ENCODE measurements around the gene C19orf38. TPM values are rescaled to one million over a fixed set of nuclear protein-coding genes. Genes with fewer than 3 reads are reported as not detected.

C19orf38 gene
- total RNA-seq, 1 donor from 2014 or later: 0.33 TPM

DNA sequence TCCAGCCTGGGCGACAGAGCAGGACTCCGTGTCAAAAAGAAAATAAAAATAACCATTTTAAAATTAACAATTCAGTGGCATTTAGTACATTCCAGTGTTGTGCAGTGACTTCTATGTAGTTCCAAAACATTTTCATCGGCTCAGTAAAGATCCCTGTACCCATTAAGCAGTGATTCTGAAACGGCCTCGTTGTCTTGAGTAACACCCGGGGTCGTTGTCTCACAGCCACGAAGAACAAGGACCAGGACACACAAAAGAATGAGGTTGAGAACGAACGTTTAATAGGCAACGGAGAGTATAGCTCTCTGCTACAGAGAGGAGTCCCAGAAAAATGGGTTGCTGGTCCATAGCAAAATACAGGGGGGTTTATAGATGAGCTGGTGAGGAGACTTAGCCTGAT, 9.8 kb upstream of the C19orf38 start:
- no peak for DNase-seq (ENCODE audit: low read depth)
- no peaks in the 10 kb centered on the region for H3K36me3 ChIP-seq (ENCODE audit: control insufficient read depth, insufficient read depth, low read length)

DNA sequence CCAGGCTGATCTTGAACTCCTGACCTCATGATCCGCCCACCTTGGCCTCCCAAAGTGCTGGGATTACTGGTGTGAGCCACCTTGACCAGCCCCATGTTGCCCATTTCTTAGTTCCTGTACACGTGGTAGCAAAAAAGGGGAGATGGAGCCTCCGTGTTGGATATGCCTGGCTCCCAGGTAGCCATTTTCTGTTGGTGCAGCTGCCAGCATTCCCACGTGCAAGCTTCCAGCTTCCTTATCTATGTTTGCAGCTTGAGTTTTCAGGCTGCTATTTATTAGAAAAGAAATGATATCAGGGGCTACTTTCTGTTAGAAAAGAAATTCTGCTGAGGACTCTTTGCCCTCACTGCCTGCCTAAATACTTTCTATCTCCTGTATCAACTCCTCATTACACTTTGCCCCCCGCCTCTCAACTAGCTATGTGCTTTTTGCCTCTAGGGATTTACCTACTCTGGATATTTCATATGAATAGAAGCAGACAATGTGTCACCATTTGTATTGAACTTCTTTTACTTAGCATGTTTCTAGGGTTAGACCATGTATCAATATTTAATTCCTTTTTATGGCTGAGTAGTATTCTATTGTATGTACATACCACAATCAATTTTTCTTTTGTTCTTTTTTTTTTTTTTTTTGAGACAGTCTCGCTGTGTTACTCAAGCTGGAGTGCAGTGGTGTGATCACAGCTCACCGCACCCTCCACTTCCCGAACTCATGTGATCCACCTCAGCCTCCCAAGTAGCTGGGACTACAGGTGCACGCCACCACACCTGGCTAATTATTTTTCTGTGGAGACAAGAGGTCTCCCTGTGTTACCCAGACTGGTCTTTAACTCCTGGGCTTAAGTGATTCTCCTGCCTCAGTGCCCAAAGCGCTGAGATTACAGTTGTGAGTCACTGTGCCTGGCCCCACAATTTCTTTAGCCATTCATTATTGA, 8.8 kb upstream of the C19orf38 start:
- TF ChIP-seq, protein P1, sequence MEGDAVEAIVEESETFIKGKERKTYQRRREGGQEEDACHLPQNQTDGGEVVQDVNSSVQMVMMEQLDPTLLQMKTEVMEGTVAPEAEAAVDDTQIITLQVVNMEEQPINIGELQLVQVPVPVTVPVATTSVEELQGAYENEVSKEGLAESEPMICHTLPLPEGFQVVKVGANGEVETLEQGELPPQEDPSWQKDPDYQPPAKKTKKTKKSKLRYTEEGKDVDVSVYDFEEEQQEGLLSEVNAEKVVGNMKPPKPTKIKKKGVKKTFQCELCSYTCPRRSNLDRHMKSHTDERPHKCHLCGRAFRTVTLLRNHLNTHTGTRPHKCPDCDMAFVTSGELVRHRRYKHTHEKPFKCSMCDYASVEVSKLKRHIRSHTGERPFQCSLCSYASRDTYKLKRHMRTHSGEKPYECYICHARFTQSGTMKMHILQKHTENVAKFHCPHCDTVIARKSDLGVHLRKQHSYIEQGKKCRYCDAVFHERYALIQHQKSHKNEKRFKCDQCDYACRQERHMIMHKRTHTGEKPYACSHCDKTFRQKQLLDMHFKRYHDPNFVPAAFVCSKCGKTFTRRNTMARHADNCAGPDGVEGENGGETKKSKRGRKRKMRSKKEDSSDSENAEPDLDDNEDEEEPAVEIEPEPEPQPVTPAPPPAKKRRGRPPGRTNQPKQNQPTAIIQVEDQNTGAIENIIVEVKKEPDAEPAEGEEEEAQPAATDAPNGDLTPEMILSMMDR (IDR thresholded peaks at IDR 0.05; ENCODE audit: insufficient read depth, low read length, poor library complexity, severe bottlenecking): no peak
- no peaks in the 10 kb centered on the region for H3K36me3 ChIP-seq (ENCODE audit: control insufficient read depth, insufficient read depth, low read length)
- H3K4me3 ChIP-seq (ENCODE audit: low read depth, low read length): no peak overlapping the region
- no peaks in the 10 kb centered on the region for H3K27me3 ChIP-seq (ENCODE audit: control insufficient read depth, insufficient read depth, low read length)
- DNase-seq (ENCODE audit: low read depth): no peak

More for the DNA sequence above, 9.8 kb upstream of the C19orf38 start:
- Histone ChIP-seq H3K27me3 (ENCODE audit: control insufficient read depth, insufficient read depth, low read length) (no peaks in the 10 kb centered on the region), H3K4me3 (ENCODE audit: low read depth, low read length) (no peak overlapping the region)
- TF ChIP-seq, protein P1 (IDR thresholded peaks at IDR 0.05; ENCODE audit: insufficient read depth, low read length, poor library complexity, severe bottlenecking): no peak

DNA sequence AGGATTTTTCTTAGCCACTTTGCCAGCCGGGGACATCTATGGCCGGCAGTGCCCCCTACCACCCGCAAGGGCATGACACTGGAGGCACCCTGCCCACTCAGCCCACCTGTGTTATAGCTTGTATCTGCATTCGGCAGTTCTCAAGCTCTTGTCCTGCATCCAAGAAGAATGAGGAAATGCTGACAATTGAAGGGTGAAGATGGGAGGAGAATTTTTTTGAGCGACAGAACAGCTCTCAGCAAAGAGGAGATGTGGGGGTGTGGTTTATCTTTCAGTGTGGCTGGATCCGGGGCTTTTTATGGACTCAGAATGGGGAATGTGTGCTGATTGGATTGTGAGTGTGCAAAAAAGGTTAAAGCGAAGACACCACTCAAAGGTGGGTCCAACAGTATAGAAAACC, 5.4 kb upstream of the C19orf38 start:
- H3K27me3 ChIP-seq (ENCODE audit: control insufficient read depth, insufficient read depth, low read length): no peaks in the 10 kb centered on the region
- H3K4me3 ChIP-seq (ENCODE audit: low read depth, low read length): no peak overlapping the region
- H3K36me3 ChIP-seq (ENCODE audit: control insufficient read depth, insufficient read depth, low read length): no peaks in the 10 kb centered on the region
- DNase-seq (ENCODE audit: low read depth): no peak
- TF ChIP-seq, protein P1 (IDR thresholded peaks at IDR 0.05; ENCODE audit: insufficient read depth, low read length, poor library complexity, severe bottlenecking): no peak

DNA sequence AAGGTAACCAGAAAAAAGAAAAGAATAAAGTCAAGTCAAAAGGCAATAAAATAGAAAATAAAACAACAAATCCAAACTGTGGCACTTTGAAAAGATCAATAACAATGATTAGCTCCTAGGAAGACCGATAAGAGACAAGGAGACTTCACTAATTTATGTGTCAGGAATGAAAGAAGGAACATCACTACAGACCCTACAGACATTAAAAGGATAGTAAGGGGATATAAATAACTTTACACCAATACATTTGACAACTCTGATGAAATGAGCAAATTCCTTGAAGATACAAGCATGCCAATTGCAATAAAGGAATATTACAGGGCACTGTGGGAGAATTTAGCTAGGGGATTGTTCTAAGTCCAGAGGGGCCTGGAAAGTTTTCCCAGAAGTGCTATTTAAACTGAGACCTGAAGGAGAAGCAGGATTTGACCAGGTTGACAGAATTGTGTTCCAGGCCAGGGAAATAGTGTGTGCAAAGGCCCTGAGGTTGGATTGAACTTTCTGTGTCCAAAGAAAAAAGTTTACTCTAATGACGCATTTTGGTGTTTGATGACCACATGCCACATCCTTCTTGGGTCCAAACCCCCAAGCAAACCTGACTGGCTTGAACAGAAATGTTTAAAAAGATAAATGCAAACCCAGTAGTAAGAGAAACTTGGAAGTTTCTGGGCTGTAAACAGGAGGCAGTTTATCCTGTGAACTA, 1.6 kb upstream of the C19orf38 start:
- Histone ChIP-seq H3K4me3 (ENCODE audit: low read depth, low read length) (no peak overlapping the region), H3K27me3 (ENCODE audit: control insufficient read depth, insufficient read depth, low read length) (no peaks in the 10 kb centered on the region), H3K36me3 (ENCODE audit: control insufficient read depth, insufficient read depth, low read length) (no peaks in the 10 kb centered on the region)
- TF ChIP-seq, protein P1 (IDR thresholded peaks at IDR 0.05; ENCODE audit: insufficient read depth, low read length, poor library complexity, severe bottlenecking): no peak
- no peak for DNase-seq (ENCODE audit: low read depth)

DNA sequence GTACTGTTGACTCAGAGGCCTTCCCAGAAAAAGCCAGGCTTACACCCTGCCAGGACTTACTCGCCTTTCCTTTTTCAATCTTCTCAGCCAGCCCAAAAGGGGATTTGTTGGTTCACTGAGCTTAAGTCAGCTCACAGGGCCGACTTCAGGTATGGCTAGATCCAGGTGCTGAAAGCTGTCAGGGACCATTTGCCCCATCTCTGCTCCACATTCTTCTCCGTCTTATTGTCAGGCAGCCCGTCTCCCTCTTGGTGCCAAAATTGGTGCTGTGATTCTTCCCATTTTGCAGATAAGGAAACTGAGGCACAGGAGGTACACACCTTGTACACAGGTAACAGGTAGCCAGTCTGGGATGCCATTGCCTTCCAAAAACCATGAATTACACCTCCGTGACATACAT, 2.4 kb downstream of the C19orf38 start:
- TF ChIP-seq, protein P1 (IDR thresholded peaks at IDR 0.05; ENCODE audit: insufficient read depth, low read length, poor library complexity, severe bottlenecking): no peak
- DNase-seq (ENCODE audit: low read depth): no peak
- Histone ChIP-seq H3K27me3 (ENCODE audit: control insufficient read depth, insufficient read depth, low read length) (no peaks in the 10 kb centered on the region), H3K36me3 (ENCODE audit: control insufficient read depth, insufficient read depth, low read length) (no peaks in the 10 kb centered on the region), H3K4me3 (ENCODE audit: low read depth, low read length) (no peak overlapping the region)
